OCI-M2 (cell line): ENCODE data around the gene MEGF6.

Experiments used
- DNase-seq: peaks from one replicate; lab custom pipeline; 2025; ENCODE audit not compliant: unreplicated experiment; lab: John Stamatoyannopoulos, UW

MEGF6 gene

DNA sequence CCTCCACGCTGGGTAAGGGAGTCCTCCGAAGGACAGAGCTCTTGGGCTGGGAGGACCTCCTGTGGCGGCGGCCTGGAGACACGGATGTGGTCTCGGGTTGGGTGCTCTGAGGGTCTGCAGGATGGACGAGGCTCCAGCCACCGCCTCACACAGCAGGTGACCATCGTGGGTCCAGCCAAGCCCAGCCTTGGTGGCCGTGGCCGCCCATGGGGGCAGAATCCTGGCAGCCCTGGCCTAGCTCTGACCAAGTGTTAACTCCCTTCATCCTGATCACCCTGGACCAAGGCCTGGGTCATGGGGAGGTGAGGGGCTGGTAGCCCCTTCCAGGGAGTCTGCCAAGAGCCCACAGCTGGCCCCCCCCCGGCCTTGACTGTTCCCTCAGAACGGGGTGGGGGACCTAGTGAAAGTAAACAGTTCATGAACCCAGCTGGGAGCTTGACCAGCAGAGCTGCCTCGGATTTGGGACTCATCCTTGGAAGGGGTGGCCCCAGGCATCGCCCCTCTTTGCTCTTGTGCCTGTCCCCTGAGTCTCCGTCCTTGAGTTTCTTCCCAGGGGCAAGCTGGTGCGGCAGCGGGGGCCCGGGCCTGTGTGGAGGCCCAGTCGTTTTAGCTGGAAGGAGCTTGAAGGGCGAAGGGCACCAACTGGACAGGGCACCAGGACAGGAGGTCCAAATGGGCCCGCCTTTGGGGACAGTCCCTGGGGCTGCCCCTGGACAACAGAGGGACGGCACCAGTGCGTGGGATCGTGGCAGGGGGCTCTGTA lies 139.0 kb downstream of the MEGF6 start:
- no peak for DNase-seq

DNA sequence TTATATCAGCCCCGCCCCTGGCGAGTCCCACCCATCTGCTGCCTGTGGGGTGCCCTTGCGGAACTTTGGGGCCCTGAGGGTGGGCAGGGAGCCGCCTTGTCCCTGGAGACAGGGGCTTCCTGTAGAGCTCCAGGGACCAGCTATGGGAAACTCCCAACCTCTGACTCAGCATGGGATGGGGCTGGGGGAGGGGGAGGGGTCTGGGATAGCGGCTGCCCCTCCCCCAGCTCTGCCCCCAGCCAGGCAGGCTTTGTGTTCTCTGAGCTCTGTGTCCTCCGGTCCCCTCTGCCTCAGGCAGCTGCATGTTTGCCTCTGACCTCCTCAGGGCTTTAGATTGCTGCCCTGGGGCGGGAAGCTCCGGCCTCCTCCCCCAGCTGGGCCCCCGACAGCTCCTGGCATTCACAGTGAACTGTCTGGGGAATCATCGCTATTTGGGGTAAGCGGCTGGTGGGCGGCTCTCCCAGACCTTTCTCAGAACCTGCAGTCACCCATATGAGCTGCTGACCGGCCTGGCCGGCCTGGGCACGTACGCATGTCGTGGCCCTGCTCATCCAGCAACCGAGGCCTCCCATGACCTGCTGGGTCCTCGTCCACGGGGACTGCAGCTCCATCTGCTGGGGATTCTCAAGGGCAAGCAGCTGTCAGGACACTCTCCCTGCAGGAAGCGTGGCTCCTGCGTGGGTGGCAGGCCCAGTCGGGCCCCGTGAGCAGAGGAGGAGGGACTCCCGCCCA lies 139.8 kb downstream of the MEGF6 start:
- DNase-seq: no peak

DNA sequence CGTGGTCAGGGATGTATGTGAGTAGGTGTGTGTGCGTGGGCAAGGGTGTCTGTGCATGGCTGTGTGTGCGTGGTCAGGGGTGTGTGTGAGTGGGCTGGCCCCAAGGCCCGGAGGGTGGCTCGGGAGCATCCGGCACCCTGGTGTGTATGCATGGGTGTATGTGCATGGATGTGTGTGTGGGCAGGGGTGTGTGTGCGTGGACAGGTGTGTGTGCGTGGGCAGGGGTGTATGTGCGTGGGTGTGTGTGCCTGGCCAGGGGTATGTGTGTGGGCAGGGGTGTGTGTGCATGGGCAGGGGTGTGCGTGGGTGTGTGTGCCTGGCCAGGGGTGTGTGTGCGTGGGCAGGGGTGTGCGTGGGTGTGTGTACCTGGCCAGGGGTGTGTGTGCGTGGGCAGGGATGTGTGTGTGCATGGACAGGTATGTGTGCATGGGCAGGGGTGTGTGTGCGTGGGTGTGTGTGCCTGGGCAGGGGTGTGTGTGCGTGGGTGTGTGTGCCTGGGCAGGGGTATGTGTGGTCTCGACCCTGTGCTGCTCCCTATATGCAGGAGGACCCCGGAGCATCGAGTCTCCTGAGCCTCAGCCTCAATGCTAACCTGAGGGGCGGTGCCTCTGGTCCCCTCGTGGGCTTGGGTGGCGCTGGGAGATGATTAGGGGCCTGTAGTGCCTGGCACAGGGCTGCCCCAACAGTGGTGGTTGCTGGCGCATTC lies 140.5 kb downstream of the MEGF6 start:
- no peak for DNase-seq

DNA sequence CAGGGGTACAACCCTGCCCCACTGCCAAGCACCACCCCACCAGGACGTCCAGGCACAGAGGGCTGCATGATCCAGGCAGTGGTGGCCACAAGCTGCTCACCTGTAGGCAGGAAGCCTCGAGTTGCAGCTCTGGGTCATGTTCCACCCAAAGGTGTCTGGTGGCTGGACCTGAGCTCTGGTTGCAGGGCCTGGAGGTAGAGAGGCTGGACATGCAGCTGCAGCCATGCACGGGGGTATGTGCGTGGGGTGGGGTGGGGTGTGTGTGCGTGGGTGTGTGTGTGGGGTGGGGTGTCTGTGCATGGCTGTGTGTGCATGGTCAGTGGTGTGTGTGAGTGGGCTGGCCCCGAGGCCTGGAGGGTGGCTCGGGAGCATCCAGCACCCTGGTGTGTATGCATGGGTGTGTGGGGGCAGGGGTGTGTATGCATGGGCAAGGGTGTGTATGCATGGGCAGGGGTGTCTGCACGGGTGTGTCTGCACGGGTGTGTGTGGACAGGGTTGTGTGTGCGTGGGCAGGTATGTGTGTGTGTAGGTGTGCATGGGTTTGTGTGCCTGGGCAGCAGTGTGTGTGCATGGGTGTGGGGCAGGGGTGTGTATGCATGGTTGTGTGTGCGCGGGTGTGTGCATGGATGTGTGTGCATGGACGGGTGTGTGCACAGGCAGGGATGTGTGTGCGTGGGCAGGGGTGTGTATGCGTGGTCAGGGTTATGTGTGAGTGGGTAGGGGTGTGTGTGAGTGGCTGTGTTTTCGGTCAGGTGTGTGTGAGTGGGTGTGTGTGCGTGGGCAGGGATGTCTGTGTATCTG lies 141.3 kb downstream of the MEGF6 start:
- DNase-seq: no peak

DNA sequence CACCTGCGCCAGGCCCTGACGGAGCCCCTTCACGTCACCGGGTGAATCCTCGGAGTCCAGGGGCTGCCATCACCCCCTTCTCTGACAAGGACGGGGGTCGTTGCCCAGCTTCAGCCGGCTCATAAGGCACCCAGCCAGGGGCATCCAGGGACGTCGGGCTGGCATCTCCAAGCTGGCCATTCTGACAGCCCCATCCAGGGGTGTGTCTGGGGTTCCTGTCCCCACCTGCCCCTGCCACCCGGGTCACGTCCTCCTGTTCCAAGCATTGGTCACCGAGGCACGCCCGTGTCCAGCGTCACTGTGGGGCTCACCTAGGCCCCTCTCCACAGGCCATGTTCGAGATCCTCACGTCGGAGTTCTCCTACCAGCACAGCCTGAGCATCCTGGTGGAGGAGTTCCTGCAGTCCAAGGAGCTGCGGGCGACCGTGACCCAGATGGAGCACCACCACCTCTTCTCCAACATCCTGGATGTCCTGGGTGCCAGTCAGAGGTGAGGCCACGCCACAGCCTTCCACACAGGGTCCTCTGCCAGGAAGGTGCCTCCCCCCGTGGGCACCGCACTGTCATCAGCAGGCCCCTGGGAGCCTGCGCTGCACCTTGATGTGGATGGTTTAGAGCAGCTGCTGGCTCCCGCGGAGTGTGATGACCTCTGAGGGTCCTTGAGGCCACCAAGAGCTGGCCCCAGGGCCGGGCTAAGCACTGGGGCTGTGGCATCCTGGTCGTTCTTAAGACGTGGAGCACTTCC lies 142.0 kb downstream of the MEGF6 start:
- no peak for DNase-seq

DNA sequence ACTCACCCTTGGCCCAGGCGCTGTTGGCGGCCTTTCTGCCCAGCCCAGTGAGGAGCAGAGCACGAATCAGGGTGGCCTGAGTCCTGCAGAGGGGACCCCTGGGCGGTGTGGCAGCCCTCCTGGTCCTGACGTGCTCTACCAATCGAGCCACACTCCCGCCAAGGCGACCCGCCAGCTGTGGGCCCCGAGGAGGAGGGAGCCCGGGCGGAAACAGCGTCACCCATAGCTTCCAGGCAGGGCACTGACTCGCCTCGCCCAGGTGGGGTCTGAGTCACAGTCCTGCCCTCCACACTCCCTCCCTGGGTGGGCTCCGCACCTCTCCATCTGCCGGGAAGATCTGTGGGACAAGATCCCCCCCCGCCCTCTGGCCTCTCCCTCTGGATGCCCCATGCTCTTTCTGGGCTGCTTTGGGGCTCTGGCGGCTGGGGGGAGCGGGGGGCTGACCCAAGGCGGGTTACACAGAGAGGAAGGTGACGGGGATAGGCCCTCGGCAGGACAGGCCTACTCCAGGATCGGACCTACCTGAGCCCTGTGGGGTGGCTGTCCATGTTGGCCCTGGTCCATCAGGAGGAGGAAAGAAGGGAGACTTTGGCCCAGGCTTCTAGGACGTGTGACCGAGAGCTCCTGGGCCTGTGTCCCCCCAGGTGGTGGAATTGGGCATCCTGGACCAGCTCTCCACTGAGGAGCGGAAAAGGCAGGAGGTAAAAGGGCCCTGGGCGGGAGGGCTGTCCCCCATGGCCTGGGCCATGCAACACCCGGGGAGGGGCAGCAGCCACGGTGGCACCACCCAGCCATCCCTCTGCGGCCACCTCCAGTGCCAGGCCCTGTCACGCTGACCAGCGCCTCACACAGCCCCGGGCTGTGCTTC lies 142.8 kb downstream of the MEGF6 start:
- DNase-seq: no peak

DNA sequence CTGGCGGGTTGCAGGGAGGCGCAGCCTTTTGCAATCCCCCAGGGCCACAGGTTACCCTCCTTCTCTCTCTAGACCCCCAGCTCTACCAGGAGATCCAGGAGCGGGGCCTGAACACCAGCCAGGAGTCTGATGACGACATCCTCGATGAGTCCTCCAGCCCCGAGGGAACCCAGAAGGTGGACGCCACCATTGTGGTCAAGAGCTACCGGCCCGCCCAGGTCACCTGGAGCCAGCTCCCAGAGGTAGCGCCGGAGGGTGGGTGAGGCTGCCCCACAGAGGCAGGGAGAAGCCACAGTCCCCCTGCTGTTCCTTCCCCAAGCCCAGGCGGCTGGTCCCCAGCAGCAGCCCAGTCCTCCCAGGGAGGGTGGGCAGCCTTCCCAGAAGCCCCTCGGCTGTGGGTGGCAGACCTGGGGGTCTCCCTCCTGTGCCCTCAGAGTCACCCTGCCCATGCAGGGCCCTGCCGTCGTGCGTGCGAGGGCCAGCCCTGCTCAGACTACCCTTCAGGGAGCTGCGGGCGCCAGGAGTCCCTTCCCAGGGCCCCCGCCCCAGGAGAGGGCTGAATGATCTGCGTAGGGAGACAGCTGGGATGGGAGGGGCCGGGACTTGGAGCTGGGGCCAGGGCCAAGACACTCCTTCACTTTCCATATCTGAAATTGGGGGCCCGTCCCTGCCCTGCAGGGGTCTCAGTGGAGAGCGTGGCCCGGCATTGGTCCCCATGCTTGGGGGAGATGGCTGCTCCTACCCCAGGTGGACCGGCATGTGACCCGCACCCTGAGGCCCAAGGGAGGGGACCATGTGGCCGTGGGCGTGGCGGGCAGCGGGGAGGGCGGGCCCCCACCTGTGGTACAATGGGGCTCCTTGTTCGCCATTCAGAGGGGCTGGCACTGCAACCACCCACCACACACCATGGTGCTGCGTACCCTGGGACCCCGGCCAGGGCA lies 143.9 kb downstream of the MEGF6 start:
- no peak for DNase-seq

DNA sequence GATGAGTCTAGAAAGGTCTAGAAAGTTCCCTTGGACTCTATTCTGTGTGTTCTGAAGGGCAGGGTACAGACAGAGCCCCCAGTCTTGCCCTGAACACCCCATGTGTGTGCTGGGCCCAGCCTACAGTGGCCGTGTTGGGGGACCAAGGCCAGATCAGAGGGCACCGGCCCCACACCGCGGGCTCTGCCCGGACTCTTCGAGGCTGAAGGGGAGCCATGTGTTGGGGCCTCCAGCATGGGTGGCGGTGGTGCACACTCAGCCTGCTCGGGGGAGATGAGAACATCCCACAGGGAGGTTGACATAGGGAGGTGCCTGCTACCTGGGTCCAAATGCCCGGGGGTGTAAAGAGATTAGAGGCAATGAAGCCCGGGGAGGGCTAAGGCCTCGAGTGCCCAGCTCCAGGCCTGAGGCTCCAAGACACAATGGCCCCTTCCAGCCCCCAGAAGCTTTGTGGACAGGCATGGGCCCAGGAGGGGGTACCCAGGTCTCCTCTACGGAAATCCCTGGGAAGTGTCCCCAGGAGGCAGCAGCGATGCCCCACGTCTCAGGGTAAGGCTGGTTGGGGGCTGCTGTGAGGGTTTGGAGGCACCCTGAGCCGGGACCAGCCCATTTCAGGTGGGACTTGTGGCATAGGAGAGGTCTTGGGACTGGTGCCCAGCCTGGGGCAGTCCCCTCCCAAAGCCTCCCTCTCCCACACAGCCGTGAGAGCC lies 144.8 kb downstream of the MEGF6 start:
- DNase-seq: no peak

DNA sequence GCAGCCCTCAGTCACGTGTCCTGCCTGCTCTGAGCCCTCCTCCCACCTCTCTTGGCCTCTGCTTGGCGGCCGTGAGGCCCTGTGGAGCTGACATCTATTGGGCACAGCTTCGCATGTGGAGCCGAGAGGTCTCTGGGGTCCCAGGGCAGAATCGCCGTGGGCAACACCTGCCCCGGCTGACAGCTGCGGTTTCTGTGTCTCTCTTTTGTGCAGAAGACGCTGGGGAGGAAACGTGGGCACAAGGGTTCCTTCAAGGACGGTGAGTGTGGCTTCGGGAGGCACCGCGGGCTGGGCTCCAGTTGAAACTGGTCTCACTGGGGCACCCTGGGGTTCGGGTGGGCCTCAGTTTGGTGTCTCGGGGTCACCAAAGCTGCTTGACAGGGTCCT lies 145.4 kb downstream of the MEGF6 start:
- no peak for DNase-seq

DNA sequence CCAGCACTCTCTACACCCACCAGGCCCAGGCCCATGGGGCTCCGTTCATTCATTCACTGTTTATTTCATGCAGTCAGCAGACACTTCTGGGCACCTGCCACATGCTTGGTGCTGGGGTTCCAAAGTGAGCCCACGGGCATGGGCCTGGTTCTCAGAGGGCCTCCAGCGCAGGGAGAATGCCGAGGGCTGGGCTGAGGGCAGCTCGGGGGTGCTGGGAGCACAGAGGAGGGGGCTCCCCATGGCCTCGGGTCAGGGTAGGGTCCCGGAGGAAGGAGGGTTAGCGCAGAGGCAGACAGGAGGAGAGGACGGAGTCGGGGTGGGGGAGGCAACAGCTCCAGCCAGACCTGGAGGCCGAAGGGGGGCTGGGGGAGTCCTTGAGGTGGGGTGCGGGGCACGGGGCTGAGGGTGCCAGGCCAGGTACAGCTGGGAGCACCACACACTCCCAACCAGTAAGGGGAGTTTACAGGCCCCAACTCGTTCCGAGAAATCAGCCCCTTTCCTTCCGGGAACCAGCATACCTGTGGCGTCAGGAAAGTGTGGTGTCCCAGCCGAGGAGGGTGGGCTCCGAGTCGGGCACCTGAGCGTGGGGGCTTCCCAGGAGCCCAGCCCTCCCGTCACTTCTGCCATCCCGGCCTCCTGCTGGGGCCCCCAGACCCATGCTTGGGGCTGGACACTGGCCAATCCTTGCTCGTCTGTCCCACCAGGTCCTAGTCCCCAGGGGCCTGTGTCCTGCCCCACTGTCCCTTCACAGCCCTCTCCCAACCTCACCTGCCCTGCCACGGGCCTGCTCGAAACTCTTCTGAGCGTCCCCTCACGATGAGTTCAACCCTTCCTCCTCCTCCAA lies 146.0 kb downstream of the MEGF6 start:
- no peak for DNase-seq

DNA sequence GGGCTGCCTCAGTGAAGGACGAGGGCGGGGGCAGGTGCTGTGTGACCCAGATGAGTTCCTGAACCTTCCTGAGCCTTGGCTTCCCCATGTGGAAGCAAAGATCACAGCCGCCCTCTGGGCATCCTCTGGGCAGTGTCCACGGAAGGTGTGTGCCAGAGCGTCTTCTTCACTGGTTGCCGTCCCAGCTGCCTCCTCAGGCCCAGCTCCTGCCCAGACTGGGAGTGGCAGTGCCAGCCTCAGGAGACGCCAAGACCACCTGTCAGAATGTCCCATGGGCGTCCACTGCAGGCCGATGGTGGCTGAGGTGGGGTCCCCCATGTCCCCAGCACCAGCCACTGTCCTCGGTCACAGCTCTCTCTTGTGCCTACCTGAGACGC lies 146.7 kb downstream of the MEGF6 start:
- no peak for DNase-seq

DNA sequence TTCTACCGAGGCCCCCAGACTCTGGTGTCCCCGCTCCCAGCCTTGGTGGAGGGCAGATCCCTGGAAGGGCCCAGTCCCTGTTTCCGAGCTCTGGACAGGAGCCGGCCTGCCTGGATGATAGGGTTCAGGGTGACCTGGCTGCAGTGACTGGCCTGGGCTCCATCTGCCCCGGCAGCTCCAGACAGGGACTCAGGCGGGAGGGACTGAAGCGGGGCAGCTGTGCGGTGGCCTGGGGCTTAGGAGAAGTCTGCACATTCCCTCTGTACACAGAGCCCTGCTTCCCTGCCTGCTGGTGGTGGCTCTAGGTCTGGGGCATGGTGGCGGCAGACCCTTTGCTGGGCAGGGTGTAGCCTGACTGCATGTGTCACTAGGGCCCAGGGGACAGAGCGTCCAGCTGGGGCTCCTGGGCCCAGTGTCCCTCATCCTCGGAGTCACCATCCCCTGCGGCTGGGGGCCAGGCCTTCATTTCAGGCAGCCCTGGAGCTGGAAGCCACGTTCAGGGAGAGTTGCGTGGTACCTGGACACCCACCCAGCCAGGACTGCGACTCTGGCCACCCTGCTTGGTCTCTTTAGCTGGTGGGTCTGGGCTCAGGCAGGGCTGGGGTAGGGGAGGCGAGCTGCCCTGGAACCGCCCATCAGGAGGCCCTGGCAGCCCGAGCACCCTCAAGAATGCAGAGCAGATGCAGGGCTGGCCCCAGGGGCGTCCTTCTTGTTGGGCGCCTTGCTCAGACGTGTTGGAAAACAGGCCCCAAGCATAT lies 147.2 kb downstream of the MEGF6 start:
- no peak for DNase-seq

DNA sequence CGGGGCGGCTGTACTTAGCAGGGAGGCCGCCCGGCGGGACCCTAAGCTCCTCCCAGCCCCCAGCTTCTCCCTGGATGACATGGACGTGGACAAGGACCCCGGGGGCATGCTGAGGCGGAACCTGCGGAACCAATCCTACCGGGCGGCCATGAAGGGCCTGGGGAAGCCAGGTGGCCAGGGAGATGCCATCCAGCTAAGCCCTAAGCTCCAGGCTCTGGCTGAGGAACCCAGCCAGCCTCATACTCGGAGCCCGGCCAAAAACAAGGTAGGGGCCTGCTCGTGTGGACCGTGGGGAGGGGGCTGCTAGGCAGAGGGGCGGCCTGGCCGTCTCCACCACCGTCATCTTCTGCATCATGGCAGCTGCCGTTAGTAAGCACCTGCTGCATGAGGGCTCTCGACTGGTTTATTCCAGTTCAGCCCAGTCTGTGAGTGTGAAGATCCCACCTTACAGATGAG lies 147.9 kb downstream of the MEGF6 start:
- DNase-seq: no peak

DNA sequence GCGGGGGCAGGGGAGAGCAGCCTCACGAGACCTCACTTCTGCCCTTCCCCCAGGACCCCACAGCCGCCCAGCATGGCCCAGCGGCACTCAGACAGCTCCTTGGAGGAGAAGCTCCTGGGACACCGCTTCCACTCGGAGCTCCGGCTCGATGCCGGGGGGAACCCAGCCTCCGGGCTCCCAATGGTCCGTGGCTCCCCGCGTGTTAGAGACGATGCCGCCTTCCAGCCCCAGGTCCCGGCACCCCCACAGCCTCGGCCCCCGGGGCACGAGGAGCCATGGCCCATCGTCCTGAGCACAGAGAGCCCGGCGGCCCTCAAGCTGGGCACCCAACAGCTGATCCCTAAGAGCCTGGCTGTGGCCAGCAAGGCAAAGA lies 148.3 kb downstream of the MEGF6 start:
- DNase-seq: no peak

DNA sequence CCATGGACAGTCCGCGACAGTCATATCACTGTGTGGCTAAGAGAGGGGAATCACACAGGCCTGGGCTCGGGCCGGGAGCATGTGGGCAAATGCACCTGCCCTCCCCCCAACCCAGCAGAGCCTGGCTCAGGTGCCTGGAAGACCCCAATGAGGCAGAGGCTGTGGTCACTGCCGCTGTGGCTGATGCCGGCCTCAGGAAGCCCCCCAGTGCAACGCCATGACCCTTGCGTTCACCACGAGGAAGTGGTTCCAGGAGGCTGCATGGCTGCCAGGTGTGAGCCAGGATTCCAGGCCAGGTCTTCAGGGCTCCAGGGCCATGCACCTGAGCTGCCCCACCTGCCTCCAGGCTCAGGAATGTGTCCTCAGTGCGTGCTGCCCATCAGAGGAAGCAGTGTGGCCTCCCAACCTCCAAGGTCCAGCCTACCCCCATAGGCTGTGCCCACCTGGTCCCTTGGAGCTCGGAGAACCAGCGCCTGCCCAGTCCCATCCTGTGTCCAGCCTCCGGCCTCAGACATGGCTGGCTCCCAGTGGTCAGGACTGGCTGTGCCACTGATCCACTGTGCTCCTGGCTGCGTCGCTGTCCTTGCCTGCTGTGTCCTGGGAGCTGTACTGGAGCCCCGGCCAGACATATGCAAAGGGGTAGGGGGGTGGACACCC lies 148.8 kb downstream of the MEGF6 start:
- no peak for DNase-seq

DNA sequence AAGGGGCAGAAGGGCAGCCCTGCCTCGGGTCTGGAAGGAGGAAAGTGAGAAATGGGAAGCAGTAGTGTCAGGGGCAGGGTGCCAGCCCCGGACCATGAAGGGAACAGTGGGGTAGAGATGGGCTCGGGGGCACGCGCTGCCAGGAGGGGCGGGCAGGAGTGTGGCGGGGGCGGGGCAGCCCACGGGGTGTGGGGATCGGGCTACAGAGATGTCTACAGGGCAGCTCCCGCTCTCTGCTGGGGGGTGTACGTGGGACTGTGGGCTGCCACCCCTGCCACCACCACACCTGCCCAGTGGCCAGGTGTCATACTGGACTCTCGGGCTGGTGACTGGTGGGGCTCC lies 149.4 kb downstream of the MEGF6 start:
- DNase-seq: no peak
